ENCODE measurements around the gene TMEM254.
"Not testable (repeated sequence)": the region's sequence is repeated elsewhere in the genome, so short reads cannot be mapped to it uniquely, and the experiment has no call there.

DNA sequence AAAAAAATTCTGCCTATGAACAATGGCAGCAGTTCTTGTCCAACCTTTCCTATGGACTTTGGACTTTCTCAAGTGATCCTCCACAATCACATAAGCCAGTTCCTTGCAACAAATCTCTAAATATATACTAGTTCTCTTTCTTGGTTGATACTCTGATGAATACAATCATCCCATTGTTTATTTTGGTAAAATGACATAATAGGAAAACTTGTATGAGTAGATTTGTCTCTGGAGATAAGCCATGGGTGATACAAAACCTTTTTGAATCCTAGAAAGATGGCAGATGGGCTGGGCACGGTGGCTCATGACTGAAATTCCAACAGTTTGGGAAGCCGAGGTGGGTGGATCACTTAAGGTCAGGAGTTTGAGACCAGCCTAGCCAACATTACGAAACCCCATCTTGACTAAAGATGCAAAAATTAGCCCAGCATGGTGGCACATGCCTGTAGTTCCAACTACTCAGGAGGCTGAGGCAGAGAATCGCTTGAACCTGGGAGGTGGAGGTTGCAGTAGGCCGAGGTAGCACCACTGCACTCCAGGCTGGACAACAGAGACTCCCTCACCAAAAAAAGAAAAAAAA is 41.5 kb upstream of the TMEM254 start:
- not testable (repeated sequence) for TF ChIP-seq NFYB (IDR thresholded peaks at IDR 0.05; ENCODE audit: extremely low read depth, insufficient read length); FUS (optimal IDR thresholded peaks at IDR 0.05; ENCODE audit: low read depth, low read length); EP300 (IDR thresholded peaks at IDR 0.05; ENCODE audit: low read length); IRF2 (CRISPR knock-in tag; IDR thresholded peaks at IDR 0.05); SRF (CRISPR knock-in tag; IDR thresholded peaks at IDR 0.05); SETDB1 (IDR thresholded peaks at IDR 0.05; ENCODE audit: low read length); TCF7 (IDR thresholded peaks at IDR 0.05; ENCODE audit: borderline replicate concordance); NRF1 (conservative IDR thresholded peaks at IDR 0.05 in 1 of 2, IDR thresholded peaks at IDR 0.05 in 1 of 2)
- TF ChIP-seq, protein P1, sequence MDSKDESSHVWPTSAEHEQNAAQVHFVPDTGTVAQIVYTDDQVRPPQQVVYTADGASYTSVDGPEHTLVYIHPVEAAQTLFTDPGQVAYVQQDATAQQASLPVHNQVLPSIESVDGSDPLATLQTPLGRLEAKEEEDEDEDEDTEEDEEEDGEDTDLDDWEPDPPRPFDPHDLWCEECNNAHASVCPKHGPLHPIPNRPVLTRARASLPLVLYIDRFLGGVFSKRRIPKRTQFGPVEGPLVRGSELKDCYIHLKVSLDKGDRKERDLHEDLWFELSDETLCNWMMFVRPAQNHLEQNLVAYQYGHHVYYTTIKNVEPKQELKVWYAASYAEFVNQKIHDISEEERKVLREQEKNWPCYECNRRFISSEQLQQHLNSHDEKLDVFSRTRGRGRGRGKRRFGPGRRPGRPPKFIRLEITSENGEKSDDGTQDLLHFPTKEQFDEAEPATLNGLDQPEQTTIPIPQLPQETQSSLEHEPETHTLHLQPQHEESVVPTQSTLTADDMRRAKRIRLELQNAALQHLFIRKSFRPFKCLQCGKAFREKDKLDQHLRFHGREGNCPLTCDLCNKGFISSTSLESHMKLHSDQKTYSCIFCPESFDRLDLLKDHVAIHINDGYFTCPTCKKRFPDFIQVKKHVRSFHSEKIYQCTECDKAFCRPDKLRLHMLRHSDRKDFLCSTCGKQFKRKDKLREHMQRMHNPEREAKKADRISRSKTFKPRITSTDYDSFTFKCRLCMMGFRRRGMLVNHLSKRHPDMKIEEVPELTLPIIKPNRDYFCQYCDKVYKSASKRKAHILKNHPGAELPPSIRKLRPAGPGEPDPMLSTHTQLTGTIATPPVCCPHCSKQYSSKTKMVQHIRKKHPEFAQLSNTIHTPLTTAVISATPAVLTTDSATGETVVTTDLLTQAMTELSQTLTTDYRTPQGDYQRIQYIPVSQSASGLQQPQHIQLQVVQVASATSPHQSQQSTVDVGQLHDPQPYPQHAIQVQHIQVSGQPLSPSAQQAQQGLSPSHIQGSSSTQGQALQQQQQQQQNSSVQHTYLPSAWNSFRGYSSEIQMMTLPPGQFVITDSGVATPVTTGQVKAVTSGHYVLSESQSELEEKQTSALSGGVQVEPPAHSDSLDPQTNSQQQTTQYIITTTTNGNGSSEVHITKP (IDR thresholded peaks at IDR 0.05; ENCODE audit: partially characterized antibody) = not testable (repeated sequence)
- TF ChIP-seq, protein P2, sequence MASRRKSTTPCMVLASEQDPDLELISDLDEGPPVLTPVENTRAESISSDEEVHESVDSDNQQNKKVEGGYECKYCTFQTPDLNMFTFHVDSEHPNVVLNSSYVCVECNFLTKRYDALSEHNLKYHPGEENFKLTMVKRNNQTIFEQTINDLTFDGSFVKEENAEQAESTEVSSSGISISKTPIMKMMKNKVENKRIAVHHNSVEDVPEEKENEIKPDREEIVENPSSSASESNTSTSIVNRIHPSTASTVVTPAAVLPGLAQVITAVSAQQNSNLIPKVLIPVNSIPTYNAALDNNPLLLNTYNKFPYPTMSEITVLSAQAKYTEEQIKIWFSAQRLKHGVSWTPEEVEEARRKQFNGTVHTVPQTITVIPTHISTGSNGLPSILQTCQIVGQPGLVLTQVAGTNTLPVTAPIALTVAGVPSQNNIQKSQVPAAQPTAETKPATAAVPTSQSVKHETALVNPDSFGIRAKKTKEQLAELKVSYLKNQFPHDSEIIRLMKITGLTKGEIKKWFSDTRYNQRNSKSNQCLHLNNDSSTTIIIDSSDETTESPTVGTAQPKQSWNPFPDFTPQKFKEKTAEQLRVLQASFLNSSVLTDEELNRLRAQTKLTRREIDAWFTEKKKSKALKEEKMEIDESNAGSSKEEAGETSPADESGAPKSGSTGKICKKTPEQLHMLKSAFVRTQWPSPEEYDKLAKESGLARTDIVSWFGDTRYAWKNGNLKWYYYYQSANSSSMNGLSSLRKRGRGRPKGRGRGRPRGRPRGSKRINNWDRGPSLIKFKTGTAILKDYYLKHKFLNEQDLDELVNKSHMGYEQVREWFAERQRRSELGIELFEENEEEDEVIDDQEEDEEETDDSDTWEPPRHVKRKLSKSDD (conservative IDR thresholded peaks at IDR 0.05; ENCODE audit: low read length) = not testable (repeated sequence)
- TF ChIP-seq, protein P3, sequence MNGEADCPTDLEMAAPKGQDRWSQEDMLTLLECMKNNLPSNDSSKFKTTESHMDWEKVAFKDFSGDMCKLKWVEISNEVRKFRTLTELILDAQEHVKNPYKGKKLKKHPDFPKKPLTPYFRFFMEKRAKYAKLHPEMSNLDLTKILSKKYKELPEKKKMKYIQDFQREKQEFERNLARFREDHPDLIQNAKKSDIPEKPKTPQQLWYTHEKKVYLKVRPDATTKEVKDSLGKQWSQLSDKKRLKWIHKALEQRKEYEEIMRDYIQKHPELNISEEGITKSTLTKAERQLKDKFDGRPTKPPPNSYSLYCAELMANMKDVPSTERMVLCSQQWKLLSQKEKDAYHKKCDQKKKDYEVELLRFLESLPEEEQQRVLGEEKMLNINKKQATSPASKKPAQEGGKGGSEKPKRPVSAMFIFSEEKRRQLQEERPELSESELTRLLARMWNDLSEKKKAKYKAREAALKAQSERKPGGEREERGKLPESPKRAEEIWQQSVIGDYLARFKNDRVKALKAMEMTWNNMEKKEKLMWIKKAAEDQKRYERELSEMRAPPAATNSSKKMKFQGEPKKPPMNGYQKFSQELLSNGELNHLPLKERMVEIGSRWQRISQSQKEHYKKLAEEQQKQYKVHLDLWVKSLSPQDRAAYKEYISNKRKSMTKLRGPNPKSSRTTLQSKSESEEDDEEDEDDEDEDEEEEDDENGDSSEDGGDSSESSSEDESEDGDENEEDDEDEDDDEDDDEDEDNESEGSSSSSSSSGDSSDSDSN (IDR thresholded peaks at IDR 0.05; ENCODE audit: borderline replicate concordance in 1 of 2, low read depth in 2 of 2, low read length in 2 of 2) = not testable (repeated sequence)
- TF ChIP-seq, protein P4, sequence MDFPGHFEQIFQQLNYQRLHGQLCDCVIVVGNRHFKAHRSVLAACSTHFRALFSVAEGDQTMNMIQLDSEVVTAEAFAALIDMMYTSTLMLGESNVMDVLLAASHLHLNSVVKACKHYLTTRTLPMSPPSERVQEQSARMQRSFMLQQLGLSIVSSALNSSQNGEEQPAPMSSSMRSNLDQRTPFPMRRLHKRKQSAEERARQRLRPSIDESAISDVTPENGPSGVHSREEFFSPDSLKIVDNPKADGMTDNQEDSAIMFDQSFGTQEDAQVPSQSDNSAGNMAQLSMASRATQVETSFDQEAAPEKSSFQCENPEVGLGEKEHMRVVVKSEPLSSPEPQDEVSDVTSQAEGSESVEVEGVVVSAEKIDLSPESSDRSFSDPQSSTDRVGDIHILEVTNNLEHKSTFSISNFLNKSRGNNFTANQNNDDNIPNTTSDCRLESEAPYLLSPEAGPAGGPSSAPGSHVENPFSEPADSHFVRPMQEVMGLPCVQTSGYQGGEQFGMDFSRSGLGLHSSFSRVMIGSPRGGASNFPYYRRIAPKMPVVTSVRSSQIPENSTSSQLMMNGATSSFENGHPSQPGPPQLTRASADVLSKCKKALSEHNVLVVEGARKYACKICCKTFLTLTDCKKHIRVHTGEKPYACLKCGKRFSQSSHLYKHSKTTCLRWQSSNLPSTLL (IDR thresholded peaks at IDR 0.05) = not testable (repeated sequence)
